Right forelimb (tissue), 1 donor: ENCODE data around the gene SEMA3A.

ENCODE experiments used
- DNase-seq: peaks from one replicate; pipeline ENCODE4 v3.0.0-alpha.2; 2018

Gene SEMA3A

GRCh38 chr7:84002348-84002747, 192.2 kb downstream of the SEMA3A start:
- no peak for DNase-seq

- DNase-seq, result no peak
Observed at GRCh38 chr7:83996879-83997278, 197.7 kb downstream of the SEMA3A start.

GRCh38 chr7:83987764-83988163, 206.8 kb downstream of the SEMA3A start:
- no peak for DNase-seq

GRCh38 chr7:83985821-83986220, 208.8 kb downstream of the SEMA3A start:
- DNase-seq, result no peak

GRCh38 chr7:83984591-83984990, 210.0 kb downstream of the SEMA3A start:
- no peak for DNase-seq

- DNase-seq, result no peak
Observed at GRCh38 chr7:83984076-83984475, 210.5 kb downstream of the SEMA3A start.

- no peak for DNase-seq
Observed at GRCh38 chr7:83983606-83984005, 211.0 kb downstream of the SEMA3A start.

GRCh38 chr7:83976302-83976701, 218.3 kb downstream of the SEMA3A start:
- no peak for DNase-seq

GRCh38 chr7:83970081-83970480, 224.5 kb downstream of the SEMA3A start:
- DNase-seq, result no peak

- DNase-seq, result no peak
Observed at GRCh38 chr7:83964318-83964717, 230.3 kb downstream of the SEMA3A start.

- DNase-seq, result no peak
Observed at GRCh38 chr7:83957333-83957732, 237.3 kb downstream of the SEMA3A start.

GRCh38 chr7:83956104-83956503, 238.5 kb downstream of the SEMA3A start:
- DNase-seq, result no peak

GRCh38 chr7:83952236-83952635, 242.4 kb downstream of the SEMA3A start:
- DNase-seq, result no peak

- DNase-seq, result no peak
Observed at GRCh38 chr7:83947260-83947659, 247.3 kb downstream of the SEMA3A start.

GRCh38 chr7:83946801-83947200, 247.8 kb downstream of the SEMA3A start:
- DNase-seq, result no peak

- DNase-seq, result no peak
Observed at GRCh38 chr7:83941300-83941699, 253.3 kb downstream of the SEMA3A start.

- no peak for DNase-seq
Observed at GRCh38 chr7:83937930-83938329, 256.7 kb downstream of the SEMA3A start.

GRCh38 chr7:83936056-83936708, 258.4 kb downstream of the SEMA3A start:
- DNase-seq, result peak; percentile 59

GRCh38 chr7:83934118-83934734, 260.4 kb downstream of the SEMA3A start:
- DNase-seq, result no peak

- DNase-seq, result no peak
Observed at GRCh38 chr7:83931968-83932367, 262.6 kb downstream of the SEMA3A start.

- no peak for DNase-seq
Observed at GRCh38 chr7:83930262-83930661, 264.3 kb downstream of the SEMA3A start.

GRCh38 chr7:83925860-83926259, 268.7 kb downstream of the SEMA3A start:
- no peak for DNase-seq

GRCh38 chr7:83921941-83922607, 272.5 kb downstream of the SEMA3A start:
- peak; percentile 48 for DNase-seq

GRCh38 chr7:83921271-83921940, 273.2 kb downstream of the SEMA3A start:
- no peak for DNase-seq
